ENCODE data around the gene KTI12.
A peak's percentile ranks its signal among the peaks of the same experiment; 100 is the strongest.
"Not testable (repeated sequence)": the region's sequence is repeated elsewhere in the genome, so short reads cannot be mapped to it uniquely, and the experiment has no call there.

The KTI12 gene

GRCh38 chr1:52033190-52034049 is at the start of gene KTI12:
TSS of gene KTI12 (minus strand) at chr1:52033810. CDS start at chr1:52033761, 49 bp downstream.
- DNase-seq (ENCODE audit: low spot score) = peak; percentile 87

- no peak for DNase-seq (ENCODE audit: low spot score)
These were observed 46.4 kb upstream of the KTI12 start for GRCh38 chr1:52080014-52080415.

GRCh38 chr1:52077277-52077676 is 43.7 kb upstream of the KTI12 start:
- not testable (repeated sequence) for DNase-seq (ENCODE audit: low spot score)

GRCh38 chr1:52072291-52072690 is 38.7 kb upstream of the KTI12 start:
- no peak for DNase-seq (ENCODE audit: low spot score)

- no peak for DNase-seq (ENCODE audit: low spot score)
These were observed 37.1 kb upstream of the KTI12 start for GRCh38 chr1:52070704-52071103.

DNA sequence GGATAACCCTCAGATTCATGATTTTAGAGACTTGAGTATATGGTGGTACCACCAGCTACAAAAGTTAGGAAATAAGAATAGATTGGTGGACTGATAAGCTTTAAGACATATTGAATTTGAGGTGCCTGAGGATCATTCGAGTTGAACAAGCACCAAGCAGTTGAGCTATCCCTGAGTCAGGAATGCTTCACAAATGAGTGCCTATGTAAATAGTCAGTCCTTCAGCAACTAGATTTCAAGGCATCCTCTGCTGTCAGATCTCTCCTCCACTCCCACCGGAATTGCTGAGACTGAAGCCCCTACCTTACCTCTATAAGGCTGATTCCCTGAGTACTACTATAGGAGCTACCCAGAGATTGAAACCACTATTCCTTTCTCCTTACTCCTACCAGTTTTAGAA is 29.6 kb upstream of the KTI12 start:
- no peak for DNase-seq (ENCODE audit: low spot score)

GRCh38 chr1:52060822-52061221 is 27.2 kb upstream of the KTI12 start:
- DNase-seq (ENCODE audit: low spot score) = no peak

DNA sequence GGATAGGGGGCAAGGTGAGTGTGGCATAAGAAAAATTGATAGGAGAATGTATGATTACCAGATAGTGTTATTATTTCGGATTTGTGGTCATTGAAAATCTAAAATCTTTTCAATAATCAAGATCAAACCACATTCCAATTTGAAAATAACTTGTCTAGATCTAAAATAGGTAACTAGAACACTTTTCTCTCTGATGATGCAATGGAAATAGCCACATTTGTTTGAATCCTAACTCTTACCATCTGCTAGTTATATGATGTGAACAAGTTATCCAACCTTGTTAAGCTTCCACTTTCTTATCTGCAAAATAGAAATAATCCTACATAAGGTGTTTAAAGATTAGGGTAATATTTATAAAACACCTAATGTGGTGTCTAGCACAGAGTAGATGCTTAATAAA is 26.3 kb upstream of the KTI12 start:
- DNase-seq (ENCODE audit: low spot score) = no peak

GRCh38 chr1:52059321-52059720 is 25.7 kb upstream of the KTI12 start:
- no peak for DNase-seq (ENCODE audit: low spot score)

DNA sequence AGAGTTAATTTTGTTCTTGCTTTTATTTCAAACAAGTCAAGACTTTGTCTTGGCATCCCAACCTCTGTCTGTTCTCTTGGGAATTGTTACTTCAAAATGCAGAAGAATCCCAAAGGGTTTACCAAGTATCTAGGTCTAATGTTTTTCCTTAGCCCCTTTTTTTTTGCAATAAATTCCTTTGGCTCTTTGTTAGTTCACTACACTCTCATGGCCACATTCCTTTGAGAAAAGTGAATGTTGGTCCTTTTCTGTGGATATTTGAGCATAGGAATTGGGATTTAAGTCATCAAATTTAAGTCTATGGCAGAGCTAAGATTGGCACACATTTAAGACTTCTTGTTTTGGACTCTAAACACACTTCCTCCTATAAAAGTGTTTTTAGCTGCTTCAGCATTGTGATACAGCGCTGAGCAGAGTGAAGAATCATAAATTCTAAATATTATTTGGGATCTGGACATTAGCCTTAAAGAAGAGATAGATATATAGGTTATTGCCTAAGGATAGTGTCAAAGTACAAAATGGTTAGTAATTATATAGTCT is 24.3 kb upstream of the KTI12 start:
- no peak for DNase-seq (ENCODE audit: low spot score)

DNA sequence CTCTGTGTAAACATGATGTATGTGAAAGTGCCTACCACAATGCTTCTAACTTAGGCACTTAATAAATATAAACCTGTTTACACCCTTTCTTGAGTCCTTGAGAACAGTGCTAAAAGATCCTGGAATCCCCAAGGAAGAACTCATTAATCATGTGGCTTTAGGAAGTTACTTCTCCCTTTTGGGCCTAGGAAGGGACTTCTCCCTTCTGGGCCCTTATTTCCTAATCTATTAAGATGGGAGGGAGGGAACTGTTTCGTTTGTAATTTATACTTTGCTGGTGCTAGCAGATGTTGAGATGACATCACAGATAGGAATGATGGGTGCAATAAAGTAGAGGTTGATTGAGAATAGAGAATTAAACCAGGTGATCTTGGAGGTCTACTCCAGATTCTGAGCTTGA is 23.6 kb upstream of the KTI12 start:
- DNase-seq (ENCODE audit: low spot score) = no peak

- DNase-seq (ENCODE audit: low spot score) = no peak
These were observed 23.3 kb upstream of the KTI12 start for GRCh38 chr1:52056937-52057231.

- peak; percentile 89 for DNase-seq (ENCODE audit: low spot score)
These were observed 22.7 kb upstream of the KTI12 start, which contains the start of gene BTF3L4 for GRCh38 chr1:52056163-52056936. TSS of gene BTF3L4 (plus strand) at chr1:52056295. CDS start at chr1:52059848, 3,553 bp downstream.

DNA sequence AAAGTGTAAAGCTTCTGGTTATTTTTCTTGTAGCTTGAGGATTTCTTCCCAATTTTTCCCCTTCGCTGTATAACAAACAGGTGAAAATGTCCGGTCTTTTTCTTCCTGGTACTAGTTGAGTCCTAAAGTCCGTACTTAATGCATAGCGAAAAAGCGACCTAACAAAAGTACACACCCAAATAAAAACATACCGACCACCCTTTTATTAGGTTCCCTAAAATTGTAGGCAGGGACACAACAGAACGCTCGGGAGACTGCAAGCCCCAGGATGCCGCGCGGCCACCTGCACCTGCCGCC is 22.2 kb upstream of the KTI12 start:
- no peak for DNase-seq (ENCODE audit: low spot score)

DNA sequence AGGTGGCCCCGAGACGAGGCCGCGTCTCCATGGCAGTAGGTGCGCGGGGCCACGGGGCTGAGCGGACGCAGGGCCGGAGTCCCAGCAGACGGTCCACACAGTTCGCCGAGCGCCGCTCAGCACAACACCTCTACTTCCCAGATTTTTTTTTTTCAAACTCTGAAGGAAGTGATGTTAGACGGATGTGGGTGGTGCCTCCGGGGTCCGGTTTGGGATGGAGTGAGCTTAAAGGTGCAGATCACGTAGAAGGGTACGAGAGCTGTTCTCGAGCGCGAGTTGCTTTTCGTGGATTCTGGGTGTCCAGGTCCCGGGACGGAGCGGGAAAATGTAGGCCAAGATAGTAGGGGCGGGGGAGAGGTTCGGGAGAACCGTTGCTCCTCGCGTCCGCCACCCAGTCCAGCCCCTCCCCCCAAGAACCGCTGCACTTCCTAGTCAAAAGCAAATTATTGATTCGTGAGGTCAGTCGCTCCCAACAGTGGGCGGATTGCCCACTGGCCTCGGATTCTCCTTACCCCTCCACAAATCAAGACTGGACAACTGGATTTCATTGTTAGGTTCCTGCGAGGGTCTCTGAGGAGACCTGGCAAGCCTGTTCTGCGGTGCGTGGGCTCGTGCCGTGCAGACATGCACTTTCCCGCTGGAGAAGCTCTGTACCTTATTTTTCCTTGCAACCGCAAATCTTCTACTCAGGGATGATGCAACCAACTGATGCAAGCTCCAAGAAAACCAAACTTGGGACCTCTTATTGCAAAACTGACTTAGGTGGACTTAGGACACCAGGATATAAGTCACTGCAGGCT is 21.7 kb upstream of the KTI12 start, which contains the start of gene TXNDC12:
Gene TXNDC12, minus strand, starts transcription at position 126 of the 800 bp plus-strand sequence. Its CDS starts 95 bp downstream, at position 31.
- peak; percentile 39 for DNase-seq (ENCODE audit: low spot score)

- no peak for DNase-seq (ENCODE audit: low spot score)
These were observed 21.0 kb upstream of the KTI12 start for GRCh38 chr1:52054496-52055065.

- no peak for DNase-seq (ENCODE audit: low spot score)
These were observed 20.3 kb upstream of the KTI12 start for GRCh38 chr1:52053862-52054261.

- not testable (repeated sequence) for DNase-seq (ENCODE audit: low spot score)
These were observed 15.7 kb upstream of the KTI12 start for GRCh38 chr1:52049337-52049736.

DNA sequence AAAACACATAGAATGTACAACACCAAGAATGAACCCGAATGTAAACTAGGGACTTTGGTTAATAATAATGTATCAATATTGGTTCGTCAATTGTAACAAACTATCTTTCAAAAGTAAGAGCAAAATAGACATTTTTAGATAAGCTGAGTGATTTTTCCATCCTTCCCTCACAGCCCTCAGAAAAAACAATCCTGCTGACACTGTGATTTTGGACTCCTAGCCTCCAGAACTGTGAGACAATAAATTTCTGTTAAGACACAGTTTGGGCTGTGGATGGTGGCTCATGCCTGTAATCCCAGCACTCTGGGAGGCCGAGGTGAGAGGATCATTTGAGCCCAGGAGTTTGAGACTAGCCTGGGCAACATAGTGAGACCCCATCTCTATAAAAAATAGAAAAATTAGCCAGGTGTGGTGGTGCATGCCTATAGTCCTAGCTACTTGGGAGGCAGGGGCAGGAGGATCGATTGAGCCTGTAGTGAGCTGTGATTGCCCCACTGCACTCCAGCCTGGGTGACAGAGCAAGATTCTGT is 12.1 kb upstream of the KTI12 start:
- DNase-seq (ENCODE audit: low spot score) = not testable (repeated sequence)

GRCh38 chr1:52045236-52045635 is 11.6 kb upstream of the KTI12 start:
- no peak for DNase-seq (ENCODE audit: low spot score)

- no peak for DNase-seq (ENCODE audit: low spot score)
These were observed 8.1 kb upstream of the KTI12 start for GRCh38 chr1:52041551-52042185.
